WTC11 (cell line): ENCODE data around the gene LRRC8A. TPM values are rescaled to one million over a fixed set of nuclear protein-coding genes. Genes with fewer than 3 reads are reported as not detected.

Experiments used
- ATAC-seq: fragments of 200-7000 bp; cut with Tn5 transposase; 2 replicates; pipeline ENCODE4 v1.10.0; 2021; ENCODE audit warnings: mild to moderate bottlenecking, moderate library complexity
- CTCF ChIA-PET: fragments of 300-600 bp; sonication (Branson Sonifier 250); formaldehyde crosslinking; loops from one replicate; lab custom pipeline; 2021; ENCODE audit warnings: antibody characterized with exemption; lab: Charles Lee
- POLR2A ChIA-PET: fragments of 350-600 bp; sonication (Branson Sonifier 250); formaldehyde crosslinking; loops from one replicate; lab custom pipeline; 2021; ENCODE audit warnings: antibody characterized with exemption; lab: Charles Lee
- DNase-seq: peaks from one replicate; pipeline ENCODE4 v3.0.0; 2021; ENCODE audit warnings: low spot score
- H3K27ac Mint-ChIP-seq: 2 replicates; pipeline ENCODE4 v1.8.0; 2021; ENCODE audit warnings: mixed read lengths
- H3K27me3 Mint-ChIP-seq: 2 replicates; pipeline ENCODE4 v1.8.0; 2021; ENCODE audit warnings: low read depth, mild to moderate bottlenecking, moderate library complexity, mixed read lengths
- H3K36me3 Mint-ChIP-seq: 2 replicates; pipeline ENCODE4 v1.8.0; 2021; ENCODE audit warnings: mixed read lengths
- H3K4me1 Mint-ChIP-seq: 2 replicates; pipeline ENCODE4 v1.8.0; 2022; ENCODE audit warnings: mixed read lengths
- H3K4me3 Mint-ChIP-seq: 2 replicates; pipeline ENCODE4 v1.8.0; 2021; ENCODE audit warnings: mild to moderate bottlenecking, moderate library complexity, mixed read lengths
- H3K9me3 Mint-ChIP-seq: 2 replicates; pipeline ENCODE4 v1.8.0; 2021; ENCODE audit warnings: mixed read lengths
- ATF1 ChIP-seq: sonication (generic); formaldehyde crosslinking; IDR thresholded peaks from 2 replicates; pipeline ENCODE4 v1.8.1; 2023; ENCODE audit warnings: mild to moderate bottlenecking, moderate library complexity, missing genetic modification reagents
- CREM ChIP-seq: sonication (generic); formaldehyde crosslinking; IDR thresholded peaks from 2 replicates; pipeline ENCODE4 v1.8.1; 2022; ENCODE audit warnings: mild to moderate bottlenecking, missing genetic modification reagents, moderate library complexity
- EMX1 ChIP-seq: fragments of 250-450 bp; sonication (Bioruptor Pico); IDR thresholded peaks from 2 replicates; pipeline ENCODE4 v1.8.0; 2021; ENCODE audit warnings: mild to moderate bottlenecking
- FOXJ3 ChIP-seq: sonication (generic); formaldehyde crosslinking; IDR thresholded peaks from 2 replicates; pipeline ENCODE4 v1.9.0; 2021; ENCODE audit warnings: missing genetic modification reagents, mild to moderate bottlenecking, borderline replicate concordance
- FOXK1 ChIP-seq: sonication (generic); formaldehyde crosslinking; IDR thresholded peaks from 2 replicates; pipeline ENCODE4 v1.8.0; 2022; ENCODE audit warnings: mild to moderate bottlenecking, moderate library complexity, missing genetic modification reagents
- GRHL2 ChIP-seq: fragments of 250-450 bp; sonication (Bioruptor Pico); IDR thresholded peaks from 2 replicates; pipeline ENCODE4 v1.8.0; 2022; ENCODE audit warnings: mild to moderate bottlenecking, moderate library complexity; ENCODE audit not compliant: insufficient replicate concordance, severe bottlenecking
- JUN ChIP-seq: sonication (generic); formaldehyde crosslinking; IDR thresholded peaks from 2 replicates; pipeline ENCODE4 v1.8.0; 2023; ENCODE audit warnings: mild to moderate bottlenecking, missing genetic modification reagents
- MXD4 ChIP-seq: fragments of 250-450 bp; sonication (Bioruptor Pico); IDR thresholded peaks from 2 replicates; pipeline ENCODE4 v1.8.0; 2021; ENCODE audit warnings: mild to moderate bottlenecking, moderate library complexity, borderline replicate concordance
- NFATC4 ChIP-seq: fragments of 250-450 bp; sonication (Bioruptor Pico); IDR thresholded peaks from 2 replicates; pipeline ENCODE4 v1.9.0; 2021; ENCODE audit warnings: mild to moderate bottlenecking
- NFE2L1 ChIP-seq: sonication (generic); formaldehyde crosslinking; IDR thresholded peaks from 2 replicates; pipeline ENCODE4 v1.8.1; 2023; ENCODE audit warnings: missing genetic modification reagents
- NR2C2 ChIP-seq: sonication (generic); formaldehyde crosslinking; IDR thresholded peaks from 2 replicates; pipeline ENCODE4 v1.8.0; 2022; ENCODE audit warnings: mild to moderate bottlenecking, missing genetic modification reagents
- NR3C1 ChIP-seq: sonication (generic); formaldehyde crosslinking; conservative IDR thresholded peaks from 2 replicates; pipeline ENCODE4 v1.8.1; 2023; ENCODE audit warnings: low read depth, mild to moderate bottlenecking, missing genetic modification reagents
- RELA ChIP-seq: sonication (generic); formaldehyde crosslinking; IDR thresholded peaks from 2 replicates; pipeline ENCODE4 v1.8.1; 2022; ENCODE audit warnings: missing genetic modification reagents, mild to moderate bottlenecking, borderline replicate concordance
- SMAD4 ChIP-seq: sonication (generic); formaldehyde crosslinking; IDR thresholded peaks from 2 replicates; pipeline ENCODE4 v1.8.0; 2022; ENCODE audit warnings: mild to moderate bottlenecking, missing genetic modification reagents
- SOX15 ChIP-seq: fragments of 250-450 bp; sonication (Bioruptor Pico); IDR thresholded peaks from 2 replicates; pipeline ENCODE4 v1.9.0; 2021; ENCODE audit warnings: mild to moderate bottlenecking
- SP1 ChIP-seq: sonication (generic); formaldehyde crosslinking; conservative IDR thresholded peaks from 2 replicates; pipeline ENCODE4 v1.8.1; 2022; ENCODE audit warnings: missing genetic modification reagents
- STAT6 ChIP-seq: sonication (generic); formaldehyde crosslinking; conservative IDR thresholded peaks from 2 replicates; pipeline ENCODE4 v1.8.1; 2023; ENCODE audit warnings: mild to moderate bottlenecking, low read depth, missing genetic modification reagents, moderate library complexity
- TEAD1 ChIP-seq: sonication (generic); formaldehyde crosslinking; IDR thresholded peaks from 2 replicates; pipeline ENCODE4 v1.8.0; 2022; ENCODE audit warnings: mild to moderate bottlenecking, missing genetic modification reagents
- TEAD4 ChIP-seq: sonication (generic); formaldehyde crosslinking; IDR thresholded peaks from 2 replicates; pipeline ENCODE4 v1.8.0; 2022; ENCODE audit warnings: mild to moderate bottlenecking, missing genetic modification reagents
- ZNF138 ChIP-seq: sonication (generic); formaldehyde crosslinking; conservative IDR thresholded peaks from 2 replicates; pipeline ENCODE4 v1.8.1; 2022; ENCODE audit warnings: mild to moderate bottlenecking, moderate library complexity, missing genetic modification reagents
- ZNF263 ChIP-seq: sonication (generic); formaldehyde crosslinking; IDR thresholded peaks from 2 replicates; pipeline ENCODE4 v1.8.1; 2022; ENCODE audit warnings: low read depth, mild to moderate bottlenecking, moderate library complexity, missing genetic modification reagents
- ZNF317 ChIP-seq: sonication (generic); formaldehyde crosslinking; IDR thresholded peaks from 2 replicates; pipeline ENCODE4 v1.8.1; 2023; ENCODE audit warnings: low read depth, mild to moderate bottlenecking, moderate library complexity, missing genetic modification reagents, borderline replicate concordance
- ZNF423 ChIP-seq: fragments of 250-450 bp; sonication (Bioruptor Pico); IDR thresholded peaks from 2 replicates; pipeline ENCODE4 v2.1.2; 2022; ENCODE audit warnings: mild to moderate bottlenecking, moderate library complexity
- total RNA-seq: library from RNA; stranded (reverse); gene quantifications from 3 replicates; pipeline ENCODE4 v1.2.3, GENCODE V29; 2021
- TF ChIP-seq, protein P1 (sequence below): sonication (generic); formaldehyde crosslinking; IDR thresholded peaks from 2 replicates; pipeline ENCODE4 v1.8.1; 2023; ENCODE audit warnings: mild to moderate bottlenecking, missing genetic modification reagents, moderate library complexity
- TF ChIP-seq, protein P2 (sequence below): sonication (generic); formaldehyde crosslinking; IDR thresholded peaks from 2 replicates; pipeline ENCODE4 v1.8.1; 2022; ENCODE audit warnings: low read depth, mild to moderate bottlenecking, moderate library complexity, missing genetic modification reagents, borderline replicate concordance
- TF ChIP-seq, protein P3 (sequence below): fragments of 250-450 bp; sonication (Bioruptor Pico); IDR thresholded peaks from 2 replicates; pipeline ENCODE4 v1.9.0; 2021; ENCODE audit warnings: mild to moderate bottlenecking
- TF ChIP-seq, protein P4 (sequence below): fragments of 250-450 bp; sonication (Bioruptor Pico); IDR thresholded peaks from 2 replicates; pipeline ENCODE4 v2.1.2; 2022; ENCODE audit warnings: mild to moderate bottlenecking, moderate library complexity

LRRC8A gene
- total RNA-seq, 1 experiment from 2014 or later: 83.5 TPM

GRCh38 chr9:128892221-128892921 lies 10.4 kb downstream of the LRRC8A start (continued):
- no peak for TF ChIP-seq SOX15
- TF ChIP-seq, protein P1, sequence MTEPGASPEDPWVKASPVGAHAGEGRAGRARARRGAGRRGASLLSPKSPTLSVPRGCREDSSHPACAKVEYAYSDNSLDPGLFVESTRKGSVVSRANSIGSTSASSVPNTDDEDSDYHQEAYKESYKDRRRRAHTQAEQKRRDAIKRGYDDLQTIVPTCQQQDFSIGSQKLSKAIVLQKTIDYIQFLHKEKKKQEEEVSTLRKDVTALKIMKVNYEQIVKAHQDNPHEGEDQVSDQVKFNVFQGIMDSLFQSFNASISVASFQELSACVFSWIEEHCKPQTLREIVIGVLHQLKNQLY: no peak

DNA sequence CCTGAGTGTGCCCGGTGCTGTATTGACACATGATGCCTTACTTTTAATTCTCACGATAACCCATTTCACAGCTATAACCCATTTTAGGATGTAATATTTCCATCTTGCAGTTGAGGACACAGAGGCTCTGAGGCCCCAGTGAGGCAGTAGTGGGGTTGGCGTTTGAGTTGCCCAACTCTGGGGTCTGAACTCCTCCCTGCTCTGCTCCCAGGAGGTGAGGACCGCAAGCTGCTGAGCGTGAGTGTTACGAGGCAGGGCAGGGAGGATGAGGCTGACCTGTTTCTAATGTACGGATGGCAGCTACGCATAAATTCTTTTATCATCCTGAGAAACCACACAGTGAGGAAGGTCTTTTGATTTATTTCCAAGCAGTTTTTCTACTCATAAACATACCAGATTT lies 11.4 kb downstream of the LRRC8A start:
- POLR2A ChIA-PET: no interaction called here
- H3K36me3 Mint-ChIP-seq: peaks cover 24% of the 10 kb centered on the region
- ATAC-seq: no peak
- no peaks in the 10 kb centered on the region for H3K27me3 Mint-ChIP-seq
- no peak overlapping the region for H3K4me3 Mint-ChIP-seq
- CTCF ChIA-PET: interaction anchor here (1.2 kb wide), 1 partner anchor 35 kb away, joined by 3 read pairs; no protein-coding TSS in a partner anchor
- H3K9me3 Mint-ChIP-seq: no peaks in the 10 kb centered on the region
- peaks cover 41% of the 10 kb centered on the region for H3K4me1 Mint-ChIP-seq
- H3K27ac Mint-ChIP-seq: peak overlapping the region; percentile 89
- no peak for TF ChIP-seq FOXK1 (CRISPR knock-in tag)
- TF ChIP-seq, protein P2, sequence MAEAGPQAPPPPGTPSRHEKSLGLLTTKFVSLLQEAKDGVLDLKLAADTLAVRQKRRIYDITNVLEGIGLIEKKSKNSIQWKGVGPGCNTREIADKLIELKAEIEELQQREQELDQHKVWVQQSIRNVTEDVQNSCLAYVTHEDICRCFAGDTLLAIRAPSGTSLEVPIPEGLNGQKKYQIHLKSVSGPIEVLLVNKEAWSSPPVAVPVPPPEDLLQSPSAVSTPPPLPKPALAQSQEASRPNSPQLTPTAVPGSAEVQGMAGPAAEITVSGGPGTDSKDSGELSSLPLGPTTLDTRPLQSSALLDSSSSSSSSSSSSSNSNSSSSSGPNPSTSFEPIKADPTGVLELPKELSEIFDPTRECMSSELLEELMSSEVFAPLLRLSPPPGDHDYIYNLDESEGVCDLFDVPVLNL (CRISPR knock-in tag): no peak
- TF ChIP-seq CREM (CRISPR knock-in tag): no peak
- no peak for TF ChIP-seq ZNF423
- no peak for TF ChIP-seq ZNF317
- no peak for TF ChIP-seq TEAD4 (CRISPR knock-in tag)
- TF ChIP-seq, protein P1: no peak
- no peak for TF ChIP-seq NR3C1
- TF ChIP-seq NFE2L1 (CRISPR knock-in tag): no peak
- no peak for TF ChIP-seq EMX1 (CRISPR knock-in tag)
- TF ChIP-seq RELA: no peak
- no peak for TF ChIP-seq SP1
- TF ChIP-seq FOXJ3: no peak
- TF ChIP-seq, protein P3, sequence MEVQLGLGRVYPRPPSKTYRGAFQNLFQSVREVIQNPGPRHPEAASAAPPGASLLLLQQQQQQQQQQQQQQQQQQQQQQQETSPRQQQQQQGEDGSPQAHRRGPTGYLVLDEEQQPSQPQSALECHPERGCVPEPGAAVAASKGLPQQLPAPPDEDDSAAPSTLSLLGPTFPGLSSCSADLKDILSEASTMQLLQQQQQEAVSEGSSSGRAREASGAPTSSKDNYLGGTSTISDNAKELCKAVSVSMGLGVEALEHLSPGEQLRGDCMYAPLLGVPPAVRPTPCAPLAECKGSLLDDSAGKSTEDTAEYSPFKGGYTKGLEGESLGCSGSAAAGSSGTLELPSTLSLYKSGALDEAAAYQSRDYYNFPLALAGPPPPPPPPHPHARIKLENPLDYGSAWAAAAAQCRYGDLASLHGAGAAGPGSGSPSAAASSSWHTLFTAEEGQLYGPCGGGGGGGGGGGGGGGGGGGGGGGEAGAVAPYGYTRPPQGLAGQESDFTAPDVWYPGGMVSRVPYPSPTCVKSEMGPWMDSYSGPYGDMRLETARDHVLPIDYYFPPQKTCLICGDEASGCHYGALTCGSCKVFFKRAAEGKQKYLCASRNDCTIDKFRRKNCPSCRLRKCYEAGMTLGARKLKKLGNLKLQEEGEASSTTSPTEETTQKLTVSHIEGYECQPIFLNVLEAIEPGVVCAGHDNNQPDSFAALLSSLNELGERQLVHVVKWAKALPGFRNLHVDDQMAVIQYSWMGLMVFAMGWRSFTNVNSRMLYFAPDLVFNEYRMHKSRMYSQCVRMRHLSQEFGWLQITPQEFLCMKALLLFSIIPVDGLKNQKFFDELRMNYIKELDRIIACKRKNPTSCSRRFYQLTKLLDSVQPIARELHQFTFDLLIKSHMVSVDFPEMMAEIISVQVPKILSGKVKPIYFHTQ: no peak
- no peak for TF ChIP-seq TEAD1 (CRISPR knock-in tag)
- no peak for TF ChIP-seq NR2C2
- no peak for TF ChIP-seq NFATC4 (CRISPR knock-in tag)
- TF ChIP-seq ATF1 (CRISPR knock-in tag): no peak
- TF ChIP-seq ZNF138: no peak
- TF ChIP-seq, all 79 proteins: peak for 0
- DNase-seq: no peak

DNA sequence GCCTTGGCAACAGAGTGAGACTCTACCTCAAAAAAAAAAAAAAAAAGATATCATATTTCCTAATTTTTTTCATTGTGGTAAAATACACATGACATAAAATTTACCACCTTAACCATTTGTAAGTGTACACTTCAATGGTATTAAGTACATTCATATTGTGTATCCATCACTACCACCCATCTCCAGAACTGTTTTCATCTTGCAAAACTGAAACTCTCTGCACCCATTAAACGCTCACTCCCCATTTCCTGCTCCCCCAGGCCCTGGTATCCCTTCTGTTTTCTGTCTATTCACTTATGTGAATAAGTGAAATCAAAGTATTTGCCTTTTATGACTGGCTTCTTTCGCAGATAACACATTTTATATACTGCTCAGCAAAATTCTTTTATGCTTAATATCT lies 12.8 kb downstream of the LRRC8A start:
- DNase-seq: no peak
- ChIA-PET POLR2A (interaction anchor here (0.8 to 1.0 kb wide), 2 partner anchors 18 to 34 kb away, joined by 3 read pairs; no protein-coding TSS in a partner anchor), CTCF (interaction anchor here (1.1 to 1.3 kb wide), 2 partner anchors 33 to 43 kb away, joined by 6 to 13 read pairs; no protein-coding TSS in a partner anchor)
- Mint-ChIP-seq H3K9me3 (no peaks in the 10 kb centered on the region), H3K27me3 (no peaks in the 10 kb centered on the region), H3K27ac (peak overlapping the region; percentile 73), H3K36me3 (peaks cover 27% of the 10 kb centered on the region), H3K4me3 (no peak overlapping the region), H3K4me1 (peaks cover 39% of the 10 kb centered on the region)
- no peak for ATAC-seq
- TF ChIP-seq SMAD4 (CRISPR knock-in tag) (no peak), STAT6 (CRISPR knock-in tag) (no peak), MXD4 (CRISPR knock-in tag) (no peak), GRHL2 (CRISPR knock-in tag) (no peak), JUN (no peak), ZNF263 (no peak), CREM (CRISPR knock-in tag) (no peak)
- TF ChIP-seq, protein P4, sequence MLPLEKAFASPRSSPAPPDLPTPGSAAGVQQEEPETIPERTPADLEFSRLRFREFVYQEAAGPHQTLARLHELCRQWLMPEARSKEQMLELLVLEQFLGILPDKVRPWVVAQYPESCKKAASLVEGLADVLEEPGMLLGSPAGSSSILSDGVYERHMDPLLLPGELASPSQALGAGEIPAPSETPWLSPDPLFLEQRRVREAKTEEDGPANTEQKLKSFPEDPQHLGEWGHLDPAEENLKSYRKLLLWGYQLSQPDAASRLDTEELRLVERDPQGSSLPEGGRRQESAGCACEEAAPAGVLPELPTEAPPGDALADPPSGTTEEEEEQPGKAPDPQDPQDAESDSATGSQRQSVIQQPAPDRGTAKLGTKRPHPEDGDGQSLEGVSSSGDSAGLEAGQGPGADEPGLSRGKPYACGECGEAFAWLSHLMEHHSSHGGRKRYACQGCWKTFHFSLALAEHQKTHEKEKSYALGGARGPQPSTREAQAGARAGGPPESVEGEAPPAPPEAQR (CRISPR knock-in tag): no peak
